T-helper 2 cell (primary cell): Measurements from ENCODE around the gene PRMT6.
"Not testable (repeated sequence)": the region's sequence is repeated elsewhere in the genome, so short reads cannot be mapped to it uniquely, and the experiment has no call there.

Experiments used
- DNase-seq, 5 experiments: peaks; one replicate each; pipeline versions ENCODE4 v3.0.0 to v3.0.0-alpha.2; 2012 to 2022
- total RNA-seq, 2 donors: gene quantifications; one replicate each; lab custom pipeline; 2026; lab: John Stamatoyannopoulos, UW

PRMT6 gene
- 8.7 to 12.3 reads per million in 2 donors for total RNA-seq

- peak; percentile 61 to 89 (median 73) for DNase-seq
These were observed at the start of gene PRMT6 for GRCh38 chr1:107056426-107057196. Gene PRMT6, plus strand, starts transcription at chr1:107056674. Its CDS starts 42 bp downstream, at chr1:107056716.

- DNase-seq = no peak
These were observed 47.2 kb upstream of the PRMT6 start for GRCh38 chr1:107009281-107009680.

- DNase-seq = no peak
These were observed 45.9 kb upstream of the PRMT6 start for GRCh38 chr1:107010582-107010981.

- no peak for DNase-seq
These were observed 40.0 kb upstream of the PRMT6 start for GRCh38 chr1:107016376-107016978.

GRCh38 chr1:107018445-107018844, 38.0 kb upstream of the PRMT6 start:
- no peak for DNase-seq

- no peak for DNase-seq
These were observed 37.3 kb upstream of the PRMT6 start for GRCh38 chr1:107019166-107019565.

GRCh38 chr1:107038874-107039273, 17.6 kb upstream of the PRMT6 start:
- DNase-seq = not testable (repeated sequence)

- not testable (repeated sequence) for DNase-seq
These were observed 11.9 kb upstream of the PRMT6 start for GRCh38 chr1:107044310-107045220.

GRCh38 chr1:107047602-107048001, 8.9 kb upstream of the PRMT6 start:
- no peak for DNase-seq

GRCh38 chr1:107048241-107048640, 8.2 kb upstream of the PRMT6 start:
- DNase-seq = no peak

GRCh38 chr1:107051266-107051665, 5.2 kb upstream of the PRMT6 start:
- no peak for DNase-seq

GRCh38 chr1:107055919-107056425, 502 bp upstream of the PRMT6 start:
- DNase-seq = not testable (repeated sequence)

- DNase-seq = peak in 4 of 5 experiments; percentile 7 to 39 (median 10)
These were observed 991 bp downstream of the PRMT6 start for GRCh38 chr1:107057197-107058133.

- DNase-seq = no peak
These were observed 2.0 kb downstream of the PRMT6 start for GRCh38 chr1:107058245-107059032.

GRCh38 chr1:107061886-107062285, 5.4 kb downstream of the PRMT6 start:
- no peak for DNase-seq

GRCh38 chr1:107073493-107073892, 17.0 kb downstream of the PRMT6 start:
- no peak for DNase-seq

- DNase-seq = no peak
These were observed 20.4 kb downstream of the PRMT6 start for GRCh38 chr1:107076841-107077240.

GRCh38 chr1:107079249-107079648, 22.8 kb downstream of the PRMT6 start:
- no peak for DNase-seq

- DNase-seq = no peak
These were observed 24.6 kb downstream of the PRMT6 start for GRCh38 chr1:107081102-107081501.

GRCh38 chr1:107091418-107091817, 34.9 kb downstream of the PRMT6 start:
- DNase-seq = no peak

- DNase-seq = not testable (repeated sequence)
These were observed 36.9 kb downstream of the PRMT6 start for GRCh38 chr1:107093395-107093794.
